ENCODE data around the gene SEC24C.
A peak's percentile ranks its signal among the peaks of the same experiment; 100 is the strongest.
"Not testable (repeated sequence)": the region's sequence is repeated elsewhere in the genome, so short reads cannot be mapped to it uniquely, and the experiment has no call there.

Gene SEC24C

GRCh38 chr10:73732931-73733623 lies 11.1 kb upstream of the SEC24C start:
- DNase-seq = no peak

- DNase-seq = no peak
These were observed 10.0 kb upstream of the SEC24C start for GRCh38 chr10:73734028-73734720.

GRCh38 chr10:73734796-73735305 lies 9.3 kb upstream of the SEC24C start:
- DNase-seq = no peak

GRCh38 chr10:73740501-73741254 lies 3.5 kb upstream of the SEC24C start:
- DNase-seq = not testable (repeated sequence)

GRCh38 chr10:73742454-73742734 lies 1.8 kb upstream of the SEC24C start:
- no peak for DNase-seq

GRCh38 chr10:73743327-73743904 lies 756 bp upstream of the SEC24C start:
- DNase-seq = no peak

- peak; percentile 74 to 75 for DNase-seq
These were observed 448 bp downstream of the SEC24C start for GRCh38 chr10:73744664-73744975.

GRCh38 chr10:73746721-73747120 lies 2.5 kb downstream of the SEC24C start:
- no peak for DNase-seq

GRCh38 chr10:73750819-73751218 lies 6.6 kb downstream of the SEC24C start:
- DNase-seq = no peak

- no peak for DNase-seq
These were observed 12.0 kb downstream of the SEC24C start for GRCh38 chr10:73756183-73756582.

GRCh38 chr10:73758704-73759511 lies 14.7 kb downstream of the SEC24C start:
- DNase-seq = no peak

- no peak for DNase-seq
These were observed 15.4 kb downstream of the SEC24C start for GRCh38 chr10:73759512-73760115.

- DNase-seq = no peak
These were observed 17.6 kb downstream of the SEC24C start for GRCh38 chr10:73761781-73762180.

- no peak for DNase-seq
These were observed 18.7 kb downstream of the SEC24C start for GRCh38 chr10:73762915-73763314.

GRCh38 chr10:73763343-73763742 lies 19.2 kb downstream of the SEC24C start:
- DNase-seq = no peak

GRCh38 chr10:73765066-73765465 lies 20.9 kb downstream of the SEC24C start:
- DNase-seq = no peak

- DNase-seq = peak; percentile 61 to 67
These were observed 24.7 kb downstream of the SEC24C start for GRCh38 chr10:73768881-73769280.

GRCh38 chr10:73769396-73769795 lies 25.2 kb downstream of the SEC24C start:
- DNase-seq = no peak

GRCh38 chr10:73771722-73772280 lies 27.6 kb downstream of the SEC24C start:
- DNase-seq = peak in 1 of 2 donors; percentile 85

GRCh38 chr10:73772281-73773151 lies 28.3 kb downstream of the SEC24C start:
- peak; percentile 78 to 84 for DNase-seq
